AG10803 (cell line): ENCODE measurements around the gene MEX3A.
A peak's percentile ranks its signal among the peaks of the same experiment; 100 is the strongest.
"Not testable (repeated sequence)": the region's sequence is repeated elsewhere in the genome, so short reads cannot be mapped to it uniquely, and the experiment has no call there.

ENCODE experiments used
- DNase-seq: peaks from one replicate; pipeline ENCODE4 v3.0.0; 2010; ENCODE audit warnings: low read depth
- H3K4me3 ChIP-seq: 2 replicates; pipeline ENCODE4 v1.5.1; 2011; ENCODE audit warnings: mild to moderate bottlenecking, low read length, control low read depth
- TF ChIP-seq, protein P1 (sequence below): conservative IDR thresholded peaks from 2 replicates; pipeline ENCODE4 v1.5.1; 2011; ENCODE audit warnings: mild to moderate bottlenecking, low read length, control low read depth, inconsistent platforms

The MEX3A gene

DNA sequence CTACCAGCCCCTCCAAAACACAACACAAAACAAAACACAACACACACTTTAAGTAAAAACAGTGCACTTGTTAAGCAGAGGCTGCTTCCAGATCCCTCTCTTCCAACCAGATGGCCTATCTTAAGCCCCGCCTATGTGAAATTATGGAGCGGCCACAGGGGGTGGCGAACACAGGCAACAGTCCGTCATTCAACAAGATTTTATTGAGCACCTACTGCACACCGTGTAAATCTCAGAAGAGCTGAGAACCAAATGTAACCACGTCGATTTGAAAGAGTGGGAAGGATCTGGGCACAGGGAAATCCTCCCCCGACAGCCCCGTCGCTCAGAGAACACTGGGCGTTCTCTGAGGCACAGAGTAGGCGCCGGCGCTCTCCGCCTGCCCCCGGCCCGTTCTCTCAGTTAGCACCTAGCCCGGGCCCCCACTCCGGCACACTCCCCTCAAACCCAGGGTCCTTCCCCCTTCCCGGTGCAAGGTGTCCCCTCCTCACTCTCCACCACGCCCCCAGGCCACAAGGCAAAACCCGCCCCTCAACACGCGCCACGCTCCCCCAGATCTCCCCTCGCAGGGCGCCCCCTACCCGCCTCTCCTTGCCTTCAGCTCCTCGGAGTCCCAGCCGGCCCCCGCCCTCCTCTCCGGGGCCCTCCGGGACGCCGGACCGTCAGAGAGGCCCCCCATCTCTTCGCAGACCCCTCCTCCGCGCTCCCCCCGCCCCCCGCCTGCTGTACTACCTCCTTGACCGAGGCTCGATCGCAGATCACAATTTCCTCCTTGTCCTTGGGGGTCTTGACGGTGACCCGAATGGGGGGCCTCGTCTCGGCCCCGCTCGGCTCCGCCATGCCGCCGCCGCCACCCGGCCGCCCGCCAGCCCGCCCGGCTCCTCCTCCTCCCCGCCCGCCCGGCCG is 29.1 kb downstream of the MEX3A start:
- DNase-seq, result peak; percentile 68
- peak overlapping the region; percentile 83 for H3K4me3 ChIP-seq
- TF ChIP-seq, protein P1, sequence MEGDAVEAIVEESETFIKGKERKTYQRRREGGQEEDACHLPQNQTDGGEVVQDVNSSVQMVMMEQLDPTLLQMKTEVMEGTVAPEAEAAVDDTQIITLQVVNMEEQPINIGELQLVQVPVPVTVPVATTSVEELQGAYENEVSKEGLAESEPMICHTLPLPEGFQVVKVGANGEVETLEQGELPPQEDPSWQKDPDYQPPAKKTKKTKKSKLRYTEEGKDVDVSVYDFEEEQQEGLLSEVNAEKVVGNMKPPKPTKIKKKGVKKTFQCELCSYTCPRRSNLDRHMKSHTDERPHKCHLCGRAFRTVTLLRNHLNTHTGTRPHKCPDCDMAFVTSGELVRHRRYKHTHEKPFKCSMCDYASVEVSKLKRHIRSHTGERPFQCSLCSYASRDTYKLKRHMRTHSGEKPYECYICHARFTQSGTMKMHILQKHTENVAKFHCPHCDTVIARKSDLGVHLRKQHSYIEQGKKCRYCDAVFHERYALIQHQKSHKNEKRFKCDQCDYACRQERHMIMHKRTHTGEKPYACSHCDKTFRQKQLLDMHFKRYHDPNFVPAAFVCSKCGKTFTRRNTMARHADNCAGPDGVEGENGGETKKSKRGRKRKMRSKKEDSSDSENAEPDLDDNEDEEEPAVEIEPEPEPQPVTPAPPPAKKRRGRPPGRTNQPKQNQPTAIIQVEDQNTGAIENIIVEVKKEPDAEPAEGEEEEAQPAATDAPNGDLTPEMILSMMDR, result peak; percentile 24

DNA sequence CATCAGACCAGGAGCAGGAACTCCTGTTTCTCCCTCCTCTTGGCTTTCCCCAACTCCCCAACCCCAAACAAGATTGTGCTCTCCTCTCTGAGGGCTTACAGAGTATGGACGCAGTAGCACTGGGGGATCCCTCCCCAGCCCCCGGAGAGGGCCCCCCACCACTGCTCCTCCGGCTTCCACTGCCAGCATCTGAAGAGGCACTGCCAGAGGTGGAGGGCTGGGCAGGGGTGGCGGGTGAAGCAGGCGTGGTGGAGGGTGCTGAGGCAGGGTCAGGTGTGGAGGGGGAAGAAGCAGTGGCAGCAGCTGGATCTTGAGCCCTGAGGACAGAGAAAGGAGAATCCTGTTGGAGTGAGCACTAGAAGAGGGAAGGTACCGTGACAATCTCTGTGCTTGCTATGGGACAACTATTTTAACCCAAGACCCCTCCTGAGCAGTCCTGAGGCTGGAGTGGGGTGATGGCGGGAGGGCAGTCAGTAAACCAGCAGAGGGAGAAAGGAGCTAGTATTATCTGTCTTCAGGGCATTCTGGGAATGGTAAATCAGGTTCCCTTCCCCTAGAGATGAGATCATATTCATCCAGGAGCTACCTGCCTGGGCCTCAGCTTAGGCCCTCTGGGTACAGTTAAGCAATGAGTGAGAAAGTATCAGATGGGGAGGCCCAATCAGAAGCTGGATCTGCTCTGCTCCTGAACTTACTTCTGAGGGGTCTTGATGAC is 31.1 kb downstream of the MEX3A start:
- no peak for DNase-seq
- H3K4me3 ChIP-seq, result no peak overlapping the region
- TF ChIP-seq, protein P1, result no peak

DNA sequence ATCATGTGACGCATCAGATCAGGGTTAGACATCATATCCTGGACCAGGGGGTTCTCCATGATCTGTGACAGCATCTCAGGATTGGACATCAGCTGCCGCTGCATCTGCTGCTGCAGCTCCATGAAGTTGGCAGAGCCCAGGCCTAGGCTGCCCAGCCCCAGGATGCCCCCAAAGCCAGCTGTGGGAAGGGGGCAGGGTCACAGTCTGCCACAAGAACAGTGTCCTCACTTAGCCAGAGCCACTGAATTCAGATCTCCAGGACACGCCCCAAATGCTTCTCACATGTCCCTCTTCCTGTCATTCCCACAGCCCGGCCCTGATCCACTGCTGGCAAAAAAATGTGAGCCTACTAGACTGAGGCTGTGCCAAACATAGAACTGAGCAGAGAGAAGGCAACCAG is 31.9 kb downstream of the MEX3A start:
- no peak for DNase-seq
- no peak overlapping the region for H3K4me3 ChIP-seq
- TF ChIP-seq, protein P1, result no peak

DNA sequence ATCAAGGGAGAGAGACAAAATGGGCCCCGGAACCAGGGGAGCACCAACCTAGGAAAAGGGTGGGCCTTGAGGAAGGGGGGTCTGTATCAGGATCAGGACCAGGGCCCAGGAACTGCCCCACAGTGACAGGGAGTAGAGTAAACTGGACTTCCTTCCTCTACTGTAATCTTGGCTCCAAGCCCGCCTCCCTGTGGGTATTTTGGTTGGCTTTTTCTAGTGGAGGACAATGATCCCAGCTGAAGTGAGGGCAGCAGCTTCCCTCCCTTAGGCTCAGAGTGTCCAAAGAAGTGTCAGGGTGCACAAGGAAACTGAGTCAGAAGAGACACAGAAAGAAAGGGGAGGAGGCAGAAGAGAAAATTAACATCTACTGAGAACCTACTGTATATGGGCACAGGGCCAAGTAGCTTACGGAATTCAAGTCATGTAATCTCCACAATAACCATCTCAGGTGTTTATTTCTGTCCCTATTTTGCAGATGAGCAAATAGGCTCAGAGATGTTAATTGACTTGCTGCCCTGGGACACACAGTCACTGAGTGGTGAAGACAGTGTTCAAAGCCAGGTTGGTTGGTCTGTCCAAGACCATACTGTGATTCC is 33.5 kb downstream of the MEX3A start:
- TF ChIP-seq, protein P1, result no peak
- DNase-seq, result no peak

DNA sequence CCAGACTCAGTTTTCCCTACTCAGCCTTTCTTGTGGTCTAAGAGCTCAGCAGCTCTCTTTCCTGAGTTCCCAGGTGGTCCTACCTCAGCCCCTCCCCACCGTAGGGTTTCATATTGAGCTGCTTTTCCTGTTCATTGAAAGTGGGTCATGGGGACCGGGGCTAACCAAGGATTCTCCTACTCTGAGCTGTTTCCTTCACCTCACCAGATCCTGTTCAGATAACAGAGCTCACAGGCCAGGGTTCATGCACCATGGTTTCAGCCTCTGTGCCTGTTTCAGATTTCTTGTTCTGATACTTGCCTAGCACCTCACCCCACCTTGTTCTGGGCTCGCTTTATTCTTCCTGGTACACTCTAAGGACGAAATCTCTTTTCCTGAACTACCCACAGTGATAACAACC is 37.2 kb downstream of the MEX3A start:
- TF ChIP-seq, protein P1, result no peak
- no peak overlapping the region for H3K4me3 ChIP-seq

More for the DNA sequence above, 33.5 kb downstream of the MEX3A start:
- H3K4me3 ChIP-seq, result no peak overlapping the region

DNA sequence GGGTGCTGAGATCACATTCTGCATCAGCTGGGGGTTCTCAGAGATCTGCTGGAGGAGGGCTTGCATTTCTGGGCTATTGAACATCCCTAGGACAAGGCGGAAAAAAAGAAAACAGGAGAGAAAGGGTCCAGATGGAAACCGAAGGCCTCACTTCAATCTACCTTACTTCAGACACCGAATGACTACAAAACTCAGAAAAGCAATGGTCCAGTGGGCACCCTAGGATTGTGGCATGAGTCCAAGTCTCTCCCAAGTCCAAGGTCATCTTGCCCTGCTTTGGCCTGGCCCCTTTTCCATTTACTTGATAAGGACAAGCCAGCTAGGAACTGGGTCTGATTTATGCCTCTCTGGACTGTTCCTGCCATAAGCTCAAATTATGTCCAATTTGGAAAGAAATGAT is 39.4 kb downstream of the MEX3A start:
- DNase-seq, result no peak
- H3K4me3 ChIP-seq, result no peak overlapping the region
- TF ChIP-seq, protein P1, result no peak

More for the DNA sequence above, 37.2 kb downstream of the MEX3A start:
- DNase-seq, result no peak

DNA sequence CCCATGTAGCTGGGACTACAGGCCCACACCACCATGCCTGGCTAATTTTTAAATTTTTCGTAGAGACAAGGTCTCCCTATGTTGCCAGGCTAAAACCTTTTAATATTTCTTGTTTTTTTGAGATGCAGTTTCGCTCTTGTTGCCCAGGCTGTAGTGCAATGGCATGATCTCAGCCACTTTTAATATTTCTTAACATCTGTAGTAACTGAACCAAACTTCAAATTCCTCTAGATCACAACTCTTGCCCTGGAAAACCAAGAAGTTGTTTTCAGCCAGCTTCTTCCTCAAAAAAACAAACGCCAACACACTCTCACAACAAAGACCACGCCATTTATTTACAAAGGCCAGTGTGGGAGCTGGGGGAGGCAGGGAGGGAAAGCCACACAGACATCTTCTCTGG is 47.3 kb downstream of the MEX3A start:
- not testable (repeated sequence) for H3K4me3 ChIP-seq, DNase-seq
